ENCODE measurements around the gene RNF5. TPM values are rescaled to one million over a fixed set of nuclear protein-coding genes. Genes with fewer than 3 reads are reported as not detected.

RNF5 gene
- total and polyA plus RNA-seq, 2 experiments from 2014 or later: 133 to 169 TPM

- no peak overlapping the region for H3K4me3 ChIP-seq
- H3K4me2 ChIP-seq: no peak overlapping the region
- no peak overlapping the region for H3K27ac ChIP-seq
- no peaks in the 10 kb centered on the region for H3K27me3 ChIP-seq
- DNase-seq (ENCODE audit: low spot score): no peak
- 87% methylated on average over 3 of the region's 3 CpGs for WGBS (ENCODE audit: low lambda C conversion rate, missing lambda C conversion rate)
- H2AFZ ChIP-seq: no peak overlapping the region
- H3K9me3 ChIP-seq (ENCODE audit: low read depth): no peaks in the 10 kb centered on the region
- no peaks in the 10 kb centered on the region for H3K9me2 ChIP-seq (replicated peaks; ENCODE audit: insufficient read depth)
- no peaks in the 10 kb centered on the region for H3K36me3 ChIP-seq (replicated peaks; ENCODE audit: insufficient read depth, low read depth)
- H4K20me1 ChIP-seq (ENCODE audit: insufficient read depth, poor library complexity, severe bottlenecking): no peaks in the 10 kb centered on the region
- H3K79me2 ChIP-seq: no peaks in the 10 kb centered on the region
- H3K4me1 ChIP-seq (ENCODE audit: insufficient read depth): no peaks in the 10 kb centered on the region
- no peak for TF ChIP-seq EZH2 (IDR thresholded peaks at IDR 0.05; ENCODE audit: borderline replicate concordance)
- no peak for TF ChIP-seq EZH2phosphoT487 (IDR thresholded peaks at IDR 0.05; ENCODE audit: low read depth, severe bottlenecking, unreplicated experiment)
- no peak for TF ChIP-seq CTCF (IDR thresholded peaks at IDR 0.05; ENCODE audit: poor library complexity)
Measured at GRCh38 chr6:32214126-32214525, 35.9 kb downstream of the RNF5 start.

- DNase-seq (ENCODE audit: low spot score): no peak
- Histone ChIP-seq H3K36me3 (replicated peaks; ENCODE audit: insufficient read depth, low read depth) (no peaks in the 10 kb centered on the region), H3K27me3 (no peaks in the 10 kb centered on the region), H3K4me2 (no peak overlapping the region), H3K9me2 (replicated peaks; ENCODE audit: insufficient read depth) (no peaks in the 10 kb centered on the region), H4K20me1 (ENCODE audit: insufficient read depth, poor library complexity, severe bottlenecking) (no peaks in the 10 kb centered on the region), H3K4me1 (ENCODE audit: insufficient read depth) (no peaks in the 10 kb centered on the region), H2AFZ (no peak overlapping the region), H3K27ac (no peak overlapping the region), H3K4me3 (no peak overlapping the region), H3K9me3 (ENCODE audit: low read depth) (no peaks in the 10 kb centered on the region), H3K79me2 (no peaks in the 10 kb centered on the region)
- TF ChIP-seq CTCF (IDR thresholded peaks at IDR 0.05; ENCODE audit: poor library complexity): no peak
- WGBS (ENCODE audit: low lambda C conversion rate, missing lambda C conversion rate): 98% methylated on average over 4 of the region's 4 CpGs
Measured at GRCh38 chr6:32215617-32216016, 37.4 kb downstream of the RNF5 start.

GRCh38 chr6:32216285-32216684 lies 38.1 kb downstream of the RNF5 start:
- WGBS (ENCODE audit: low lambda C conversion rate, missing lambda C conversion rate): 85% methylated on average over 10 of the region's 10 CpGs
- no peaks in the 10 kb centered on the region for H3K36me3 ChIP-seq (replicated peaks; ENCODE audit: insufficient read depth, low read depth)
- TF ChIP-seq EZH2phosphoT487 (IDR thresholded peaks at IDR 0.05; ENCODE audit: low read depth, severe bottlenecking, unreplicated experiment) (no peak), CTCF (IDR thresholded peaks at IDR 0.05; ENCODE audit: poor library complexity) (no peak)
- H3K27ac ChIP-seq: no peak overlapping the region
- no peak overlapping the region for H3K4me2 ChIP-seq
- no peaks in the 10 kb centered on the region for H3K4me1 ChIP-seq (ENCODE audit: insufficient read depth)
- no peaks in the 10 kb centered on the region for H3K9me2 ChIP-seq (replicated peaks; ENCODE audit: insufficient read depth)
- no peaks in the 10 kb centered on the region for H4K20me1 ChIP-seq (ENCODE audit: insufficient read depth, poor library complexity, severe bottlenecking)
- no peak overlapping the region for H2AFZ ChIP-seq
- no peaks in the 10 kb centered on the region for H3K27me3 ChIP-seq
- no peaks in the 10 kb centered on the region for H3K79me2 ChIP-seq
- no peaks in the 10 kb centered on the region for H3K9me3 ChIP-seq (ENCODE audit: low read depth)
- no peak for DNase-seq (ENCODE audit: low spot score)
- H3K4me3 ChIP-seq: no peak overlapping the region

GRCh38 chr6:32216998-32217397 lies 38.8 kb downstream of the RNF5 start:
- no peaks in the 10 kb centered on the region for H3K9me2 ChIP-seq (replicated peaks; ENCODE audit: insufficient read depth)
- no peak for TF ChIP-seq EZH2 (IDR thresholded peaks at IDR 0.05; ENCODE audit: borderline replicate concordance)
- TF ChIP-seq CTCF (IDR thresholded peaks at IDR 0.05; ENCODE audit: poor library complexity): no peak
- TF ChIP-seq EZH2phosphoT487 (IDR thresholded peaks at IDR 0.05; ENCODE audit: low read depth, severe bottlenecking, unreplicated experiment): no peak
- no peaks in the 10 kb centered on the region for H3K4me1 ChIP-seq (ENCODE audit: insufficient read depth)
- H3K4me2 ChIP-seq: no peak overlapping the region
- no peaks in the 10 kb centered on the region for H3K9me3 ChIP-seq (ENCODE audit: low read depth)
- 94% methylated on average over 11 of the region's 11 CpGs for WGBS (ENCODE audit: low lambda C conversion rate, missing lambda C conversion rate)
- H3K4me3 ChIP-seq: no peak overlapping the region
- no peaks in the 10 kb centered on the region for H3K79me2 ChIP-seq
- H4K20me1 ChIP-seq (ENCODE audit: insufficient read depth, poor library complexity, severe bottlenecking): no peaks in the 10 kb centered on the region
- H3K36me3 ChIP-seq (replicated peaks; ENCODE audit: insufficient read depth, low read depth): no peaks in the 10 kb centered on the region
- H2AFZ ChIP-seq: no peak overlapping the region
- DNase-seq (ENCODE audit: low spot score): no peak
- no peak overlapping the region for H3K27ac ChIP-seq
- no peaks in the 10 kb centered on the region for H3K27me3 ChIP-seq

Measured in hepatocyte (in vitro differentiated cells).